SK-MEL-5 (cell line): ENCODE measurements around the gene MBD2. TPM values are rescaled to one million over a fixed set of nuclear protein-coding genes. Genes with fewer than 3 reads are reported as not detected.
"Not testable (repeated sequence)": the region's sequence is repeated elsewhere in the genome, so short reads cannot be mapped to it uniquely, and the experiment has no call there.

Source experiments
- DNase-seq: peaks from one replicate; pipeline ENCODE4 v3.0.0-alpha.2; 2016; ENCODE audit warnings: low read depth, low spot score
- in situ Hi-C: cut with HindIII; loops from 2 replicates; pipeline ENCODE4 v1.10.0; 2016; ENCODE audit warnings: low sequenced_read_pairs, high pct_unique_total_duplicates, low pct_unique_long_range_greater_than_20kb
- polyA plus RNA-seq, 2 experiments: library from polyadenylated mRNA; depleted of rRNA; stranded (reverse); fragments of >200 nt; gene quantifications; 2 replicates each; pipeline ENCODE4 v1.2.3, GENCODE V29; 2015
- total RNA-seq: library from RNA; depleted of rRNA; stranded (reverse); fragments of >200 nt; shearing (Covaris generic); gene quantifications from 2 replicates; pipeline ENCODE4 v1.2.3, GENCODE V29; 2014; rRNA removed

The MBD2 gene
- 18.3 and 20.0 TPM in 2 replicates for total RNA-seq
- polyA plus RNA-seq (2015; cell fraction: cytosol; rRNA removed), result 11.4 and 38.7 TPM in 2 replicates
- polyA plus RNA-seq (2015; cell fraction: nucleus; rRNA removed), result 8.8 and 12.7 TPM in 2 replicates

GRCh38 chr18:54224379-54225014 lies at the start of gene MBD2:
MBD2 (minus strand) TSS chr18:54224669; CDS start chr18:54224559, 110 bp downstream.
- DNase-seq, result peak; percentile 91
- in situ Hi-C loops, result no loop called here

DNA sequence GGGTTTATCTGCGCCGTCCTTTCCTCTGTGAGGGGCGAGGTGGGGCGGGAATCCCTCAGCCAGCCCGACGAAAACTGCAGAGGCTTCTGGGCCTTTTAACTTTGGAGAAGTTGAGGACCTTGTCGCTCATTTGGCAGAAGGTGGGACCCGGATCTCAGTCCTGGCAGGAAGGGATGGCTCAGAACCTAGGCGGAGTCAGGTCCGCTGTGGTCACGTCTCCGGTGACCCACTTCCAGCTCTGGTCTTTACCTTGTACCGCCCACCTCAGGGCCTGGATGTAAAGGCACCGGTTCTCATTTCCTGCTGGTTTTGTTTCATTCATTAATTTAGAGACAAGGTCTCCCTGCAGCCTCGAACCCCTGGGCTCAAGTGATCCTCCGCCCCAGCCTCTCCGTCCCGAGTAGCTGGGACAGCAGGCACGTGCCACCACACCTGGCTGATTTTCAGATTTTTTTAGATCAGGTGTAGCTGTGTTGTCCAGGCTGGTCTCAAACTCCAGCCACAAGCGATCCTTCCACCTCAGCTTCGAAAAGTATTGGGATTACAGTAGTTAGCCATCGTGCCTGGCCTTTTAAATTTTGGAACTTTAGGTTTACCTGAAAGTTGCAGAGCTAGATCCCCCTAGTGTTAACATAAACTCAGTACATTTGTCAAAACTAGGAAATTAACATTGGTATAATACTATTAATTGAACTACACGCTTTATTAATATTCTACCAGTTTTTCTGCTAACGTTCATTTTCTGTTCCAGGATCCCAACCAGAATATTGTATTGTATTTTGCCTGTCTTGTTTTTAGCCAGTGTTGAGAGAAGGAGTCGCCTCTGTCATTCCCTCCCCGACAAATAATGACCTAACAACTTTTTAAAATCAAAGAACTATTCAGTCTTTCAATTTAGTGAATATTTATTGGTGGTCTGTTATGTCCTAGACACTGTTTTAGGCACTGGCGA lies 45.7 kb upstream of the MBD2 start:
- in situ Hi-C loops, result no loop called here
- DNase-seq, result peak; percentile 37

GRCh38 chr18:54268751-54269150 lies 44.3 kb upstream of the MBD2 start:
- in situ Hi-C loops, result no loop called here
- no peak for DNase-seq

DNA sequence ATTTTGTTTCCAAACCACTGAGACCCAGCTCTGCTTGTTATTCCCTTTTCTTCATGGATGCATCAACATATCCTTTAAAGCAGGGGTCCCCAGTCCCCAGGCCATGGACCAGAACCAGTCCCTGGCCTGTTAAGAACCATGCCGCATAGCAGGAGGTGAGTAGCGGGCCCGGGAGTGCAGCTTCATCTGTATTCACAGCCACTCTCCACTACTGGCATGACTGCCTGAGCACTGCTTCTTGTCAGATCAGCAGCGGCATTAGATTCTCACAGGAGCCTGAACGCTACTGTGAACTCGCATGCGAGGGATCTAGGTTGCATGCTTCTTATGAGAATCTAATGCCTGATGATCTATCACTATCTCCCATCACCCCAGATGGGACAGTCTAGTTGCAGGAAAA lies 43.2 kb upstream of the MBD2 start:
- in situ Hi-C loops, result no loop called here
- DNase-seq, result no peak

- in situ Hi-C loops, result no loop called here
- DNase-seq, result no peak
Measured at GRCh38 chr18:54263904-54264336, 39.5 kb upstream of the MBD2 start.

- DNase-seq, result no peak
- in situ Hi-C loops, result no loop called here
Measured at GRCh38 chr18:54261894-54262293, 37.4 kb upstream of the MBD2 start.

DNA sequence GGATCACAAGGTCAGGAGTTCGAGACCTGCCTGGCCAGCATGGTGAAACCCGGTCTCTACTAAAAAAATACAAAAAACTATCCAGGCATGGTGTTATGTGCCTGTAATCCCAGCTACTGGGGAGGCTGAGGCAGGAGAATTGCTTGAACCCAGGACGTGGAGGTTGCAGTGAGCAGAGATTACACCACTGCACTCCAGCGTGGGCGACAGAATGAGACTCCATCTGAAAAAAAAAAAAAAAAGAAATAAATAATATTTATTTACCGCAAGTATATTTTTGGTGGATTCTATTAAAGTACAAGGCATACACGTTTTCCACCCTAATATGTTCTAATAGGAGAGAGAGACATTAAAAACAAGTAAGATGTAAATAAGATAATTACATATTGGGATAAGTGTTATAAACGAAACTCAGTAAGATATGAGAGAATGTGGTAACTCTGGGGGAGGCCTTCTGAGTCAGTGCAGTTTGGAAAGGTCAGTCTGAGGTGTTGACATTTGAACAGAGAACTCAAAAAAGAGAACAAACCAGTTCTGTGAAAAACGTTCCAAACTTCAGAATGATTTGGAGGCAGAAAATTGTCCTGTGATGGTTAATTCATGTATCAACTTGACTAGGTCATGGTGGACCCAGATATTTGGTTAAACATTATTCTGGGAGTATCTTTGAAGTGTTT lies 36.1 kb upstream of the MBD2 start:
- in situ Hi-C loops, result no loop called here
- DNase-seq, result no peak

DNA sequence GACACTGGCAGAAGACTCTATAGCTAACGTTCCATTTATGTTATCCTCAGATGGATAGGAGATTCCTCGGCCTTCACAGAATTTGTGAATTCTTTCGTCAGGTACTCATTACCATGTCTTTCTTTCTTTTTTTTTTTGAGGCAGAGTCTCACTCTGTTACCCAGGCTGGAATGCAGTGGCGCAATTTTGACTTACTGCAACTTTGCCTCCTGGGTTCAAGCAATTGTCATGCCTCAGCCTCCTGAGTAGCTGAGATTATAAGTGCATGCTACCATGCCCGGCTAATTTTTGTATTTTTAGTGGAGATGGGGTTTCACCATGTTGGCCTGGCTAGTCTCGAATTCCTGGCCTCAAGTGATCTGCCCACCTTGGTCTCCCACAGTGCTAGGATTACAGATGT lies 33.3 kb upstream of the MBD2 start:
- in situ Hi-C loops, DNase-seq: not testable (repeated sequence)

- in situ Hi-C loops, result no loop called here
Measured at GRCh38 chr18:54257015-54257414, 32.5 kb upstream of the MBD2 start.

DNA sequence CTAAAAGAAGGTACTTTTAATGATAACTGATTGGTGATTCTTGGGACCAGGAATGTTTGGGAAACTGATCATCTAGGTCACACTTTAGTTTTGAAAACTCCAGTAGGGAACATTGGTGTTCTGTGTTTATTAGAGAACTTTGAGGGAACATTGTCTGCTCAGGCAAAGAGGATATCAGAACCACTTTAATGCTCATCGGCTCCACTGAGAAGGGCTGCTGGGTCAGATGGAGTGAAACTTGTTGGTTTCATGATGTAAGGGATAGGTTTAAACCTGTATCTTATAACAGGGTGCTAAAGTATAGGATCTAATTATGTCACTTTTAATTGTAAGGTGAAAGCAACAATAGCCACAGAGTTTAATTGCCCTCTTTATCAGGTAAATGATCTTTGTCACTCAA lies 30.7 kb upstream of the MBD2 start:
- DNase-seq, result no peak
- in situ Hi-C loops, result no loop called here

More at GRCh38 chr18:54257015-54257414, 32.5 kb upstream of the MBD2 start:
- DNase-seq, result no peak

GRCh38 chr18:54254265-54254758 lies 29.8 kb upstream of the MBD2 start:
- DNase-seq, result no peak
- in situ Hi-C loops, result no loop called here

GRCh38 chr18:54251606-54252390 lies 27.3 kb upstream of the MBD2 start:
- in situ Hi-C loops, result no loop called here
- DNase-seq, result no peak

- no peak for DNase-seq
- in situ Hi-C loops, result no loop called here
Measured at GRCh38 chr18:54250846-54251261, 26.4 kb upstream of the MBD2 start.

GRCh38 chr18:54247511-54248175 lies 23.2 kb upstream of the MBD2 start:
- in situ Hi-C loops, result no loop called here
- DNase-seq, result no peak

DNA sequence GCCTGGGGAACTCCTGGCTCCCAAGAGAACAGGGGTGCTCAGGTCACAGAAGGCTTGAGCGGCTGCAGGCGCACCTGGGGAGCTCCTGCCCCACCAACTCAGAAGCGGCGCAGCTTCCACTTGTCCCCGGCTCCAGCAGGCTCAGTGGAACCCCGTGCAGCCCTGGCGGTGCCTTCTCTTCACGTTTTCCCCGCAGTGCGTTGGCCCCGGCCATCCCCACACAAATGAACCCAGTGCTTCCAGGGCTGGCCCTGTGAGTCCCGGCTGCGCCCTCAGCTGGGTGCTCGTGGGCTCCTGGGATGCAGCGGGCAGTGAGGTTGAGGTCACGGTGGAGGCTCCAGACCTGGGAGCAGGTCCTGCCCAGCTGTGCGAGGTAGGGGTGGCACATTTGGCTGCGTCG lies 17.9 kb upstream of the MBD2 start:
- in situ Hi-C loops, result no loop called here
- DNase-seq, result no peak

DNA sequence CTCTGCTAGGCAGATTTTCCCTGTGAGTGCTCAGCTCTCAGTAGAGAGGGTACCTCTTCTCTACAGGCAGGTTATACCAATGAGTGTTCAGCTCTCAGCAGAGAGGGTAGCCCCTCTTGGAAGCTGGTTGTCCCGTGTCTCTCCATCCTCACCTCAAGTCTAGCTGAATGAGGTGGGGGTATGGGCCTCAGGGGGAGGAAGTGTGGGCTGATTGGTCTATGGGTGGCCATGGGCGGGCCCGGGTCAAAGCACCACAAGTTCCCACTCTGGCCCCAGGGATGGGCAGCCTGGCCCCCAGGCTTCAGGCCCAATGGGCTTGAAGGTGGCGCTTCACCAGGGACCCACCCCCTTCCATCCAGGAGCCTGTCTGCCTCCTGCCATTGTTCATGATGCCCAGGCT lies 17.0 kb upstream of the MBD2 start:
- no peak for DNase-seq
- in situ Hi-C loops, result no loop called here

GRCh38 chr18:54240629-54241107 lies 16.2 kb upstream of the MBD2 start:
- in situ Hi-C loops, result no loop called here
- DNase-seq, result no peak
